ENCODE measurements around the gene NCOA1.

- no peak for TF ChIP-seq CTCF (IDR thresholded peaks at IDR 0.05; ENCODE audit: borderline replicate concordance, extremely low read depth, low read length, poor library complexity, severe bottlenecking)
- TF ChIP-seq EZH2 (IDR thresholded peaks at IDR 0.05; ENCODE audit: borderline replicate concordance, low read depth, low read length, severe bottlenecking) = no peak
Observed at GRCh38 chr2:24702800-24703199, 211.7 kb downstream of the NCOA1 start.
